Measurements from ENCODE around the gene FHIP1B.

FHIP1B gene

GRCh38 chr11:6216501-6216900, 17.9 kb downstream of the FHIP1B start:
- Histone ChIP-seq H3K27me3 (ENCODE audit: insufficient read depth, low read length) (no peaks in the 10 kb centered on the region), H3K27ac (ENCODE audit: low read length) (no peak overlapping the region), H3K4me3 (ENCODE audit: low read length) (no peak overlapping the region), H3K9ac (ENCODE audit: low read depth, low read length) (no peak overlapping the region), H3K4me1 (ENCODE audit: insufficient read depth, low read length) (no peaks in the 10 kb centered on the region), H3K36me3 (ENCODE audit: insufficient read depth, low read depth, low read length) (peaks cover 92% of the 10 kb centered on the region), H3K9me3 (ENCODE audit: insufficient read depth, low read depth, low read length) (no peaks in the 10 kb centered on the region)

DNA sequence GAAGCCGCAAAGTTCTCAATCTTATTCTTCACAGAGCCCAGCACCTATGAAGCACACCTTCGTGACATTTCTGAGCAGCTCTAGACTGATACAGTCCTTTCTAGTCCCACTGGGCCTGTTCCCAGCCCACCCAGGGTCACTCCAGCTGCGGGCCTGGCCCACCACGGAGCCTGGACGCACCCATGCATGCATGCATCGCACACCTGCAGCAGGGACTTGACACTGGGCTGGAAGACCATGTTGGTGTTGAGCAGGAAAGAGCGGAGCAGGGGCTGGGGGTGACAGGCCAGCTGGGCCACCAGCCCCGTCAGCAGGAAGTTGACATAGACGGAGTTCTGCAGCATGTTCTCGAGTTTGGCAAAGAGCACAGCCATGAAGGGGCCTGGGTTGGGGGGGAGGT, 19.9 kb downstream of the FHIP1B start:
- no peaks in the 10 kb centered on the region for H3K27me3 ChIP-seq (ENCODE audit: insufficient read depth, low read length)
- H3K36me3 ChIP-seq (ENCODE audit: insufficient read depth, low read depth, low read length) = peaks cover 92% of the 10 kb centered on the region
- no peak overlapping the region for H3K4me3 ChIP-seq (ENCODE audit: low read length)
- no peak overlapping the region for H3K9ac ChIP-seq (ENCODE audit: low read depth, low read length)
- no peak overlapping the region for H3K27ac ChIP-seq (ENCODE audit: low read length)
- H3K4me1 ChIP-seq (ENCODE audit: insufficient read depth, low read length) = no peaks in the 10 kb centered on the region
- no peaks in the 10 kb centered on the region for H3K9me3 ChIP-seq (ENCODE audit: insufficient read depth, low read depth, low read length)

- H3K9ac ChIP-seq (ENCODE audit: low read depth, low read length) = no peak overlapping the region
- peaks cover 69% of the 10 kb centered on the region for H3K36me3 ChIP-seq (ENCODE audit: insufficient read depth, low read depth, low read length)
- H3K4me1 ChIP-seq (ENCODE audit: insufficient read depth, low read length) = no peaks in the 10 kb centered on the region
- H3K27me3 ChIP-seq (ENCODE audit: insufficient read depth, low read length) = no peaks in the 10 kb centered on the region
- no peak overlapping the region for H3K4me3 ChIP-seq (ENCODE audit: low read length)
- H3K27ac ChIP-seq (ENCODE audit: low read length) = no peak overlapping the region
- H3K9me3 ChIP-seq (ENCODE audit: insufficient read depth, low read depth, low read length) = no peaks in the 10 kb centered on the region
Measured at GRCh38 chr11:6210274-6210955, 24.0 kb downstream of the FHIP1B start.

- Histone ChIP-seq H3K9ac (ENCODE audit: low read depth, low read length) (no peak overlapping the region), H3K36me3 (ENCODE audit: insufficient read depth, low read depth, low read length) (peaks cover 66% of the 10 kb centered on the region), H3K4me1 (ENCODE audit: insufficient read depth, low read length) (no peaks in the 10 kb centered on the region), H3K27ac (ENCODE audit: low read length) (no peak overlapping the region), H3K27me3 (ENCODE audit: insufficient read depth, low read length) (no peaks in the 10 kb centered on the region), H3K9me3 (ENCODE audit: insufficient read depth, low read depth, low read length) (no peaks in the 10 kb centered on the region), H3K4me3 (ENCODE audit: low read length) (no peak overlapping the region)
Measured at GRCh38 chr11:6209801-6210200, 24.6 kb downstream of the FHIP1B start.

GRCh38 chr11:6206456-6207180, 27.8 kb downstream of the FHIP1B start:
- H3K4me1 ChIP-seq (ENCODE audit: insufficient read depth, low read length) = no peaks in the 10 kb centered on the region
- H3K4me3 ChIP-seq (ENCODE audit: low read length) = no peak overlapping the region
- H3K9me3 ChIP-seq (ENCODE audit: insufficient read depth, low read depth, low read length) = no peaks in the 10 kb centered on the region
- no peak overlapping the region for H3K27ac ChIP-seq (ENCODE audit: low read length)
- no peak overlapping the region for H3K9ac ChIP-seq (ENCODE audit: low read depth, low read length)
- peaks cover 42% of the 10 kb centered on the region for H3K36me3 ChIP-seq (ENCODE audit: insufficient read depth, low read depth, low read length)
- no peaks in the 10 kb centered on the region for H3K27me3 ChIP-seq (ENCODE audit: insufficient read depth, low read length)

- H3K9me3 ChIP-seq (ENCODE audit: insufficient read depth, low read depth, low read length) = no peaks in the 10 kb centered on the region
- H3K27me3 ChIP-seq (ENCODE audit: insufficient read depth, low read length) = no peaks in the 10 kb centered on the region
- H3K27ac ChIP-seq (ENCODE audit: low read length) = no peak within 1 kb of the TSS
- peaks cover 30% of the 10 kb centered on the region for H3K36me3 ChIP-seq (ENCODE audit: insufficient read depth, low read depth, low read length)
- H3K4me3 ChIP-seq (ENCODE audit: low read length) = no peak within 1 kb of the TSS
- no peak within 1 kb of the TSS for H3K9ac ChIP-seq (ENCODE audit: low read depth, low read length)
- peaks cover 7% of the 10 kb centered on the region for H3K4me1 ChIP-seq (ENCODE audit: insufficient read depth, low read length)
Measured at GRCh38 chr11:6205366-6205765, 29.1 kb downstream of the FHIP1B start, which contains the start of gene C11orf42. C11orf42 (plus strand) TSS chr11:6205557; CDS start chr11:6205616, 59 bp downstream.

DNA sequence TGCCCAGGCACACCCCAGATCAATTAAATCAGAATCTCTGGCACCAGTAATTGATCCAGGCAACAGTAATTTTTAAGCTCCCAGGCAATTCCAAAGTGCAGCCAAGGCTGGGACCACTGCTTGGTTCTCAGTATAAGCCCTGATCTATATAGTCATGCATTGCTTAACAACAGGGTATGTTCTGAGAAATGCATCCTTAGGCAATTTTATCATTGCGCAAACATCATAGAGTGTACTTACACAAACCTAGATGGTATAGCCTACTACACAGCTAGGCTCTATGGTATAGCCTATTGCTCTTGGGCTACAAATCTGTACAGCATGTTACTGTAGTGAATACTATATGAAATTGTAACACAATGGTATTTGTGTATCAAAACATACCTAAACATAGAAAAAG, 29.7 kb downstream of the FHIP1B start:
- Histone ChIP-seq H3K27ac (ENCODE audit: low read length) (no peak overlapping the region), H3K9ac (ENCODE audit: low read depth, low read length) (no peak overlapping the region)

GRCh38 chr11:6203327-6203726, 31.1 kb downstream of the FHIP1B start:
- peaks cover 19% of the 10 kb centered on the region for H3K36me3 ChIP-seq (ENCODE audit: insufficient read depth, low read depth, low read length)
- H3K4me1 ChIP-seq (ENCODE audit: insufficient read depth, low read length) = peaks cover 7% of the 10 kb centered on the region
- H3K27ac ChIP-seq (ENCODE audit: low read length) = no peak overlapping the region
- H3K4me3 ChIP-seq (ENCODE audit: low read length) = no peak overlapping the region
- no peaks in the 10 kb centered on the region for H3K9me3 ChIP-seq (ENCODE audit: insufficient read depth, low read depth, low read length)
- no peaks in the 10 kb centered on the region for H3K27me3 ChIP-seq (ENCODE audit: insufficient read depth, low read length)
- H3K9ac ChIP-seq (ENCODE audit: low read depth, low read length) = no peak overlapping the region

More for the DNA sequence above, 29.7 kb downstream of the FHIP1B start:
- no peaks in the 10 kb centered on the region for H3K27me3 ChIP-seq (ENCODE audit: insufficient read depth, low read length)
- peaks cover 24% of the 10 kb centered on the region for H3K36me3 ChIP-seq (ENCODE audit: insufficient read depth, low read depth, low read length)
- peaks cover 7% of the 10 kb centered on the region for H3K4me1 ChIP-seq (ENCODE audit: insufficient read depth, low read length)
- H3K9me3 ChIP-seq (ENCODE audit: insufficient read depth, low read depth, low read length) = no peaks in the 10 kb centered on the region
- H3K4me3 ChIP-seq (ENCODE audit: low read length) = no peak overlapping the region

- H3K4me1 ChIP-seq (ENCODE audit: insufficient read depth, low read length) = peaks cover 7% of the 10 kb centered on the region
- H3K36me3 ChIP-seq (ENCODE audit: insufficient read depth, low read depth, low read length) = peaks cover 19% of the 10 kb centered on the region
- no peak overlapping the region for H3K9ac ChIP-seq (ENCODE audit: low read depth, low read length)
- no peaks in the 10 kb centered on the region for H3K9me3 ChIP-seq (ENCODE audit: insufficient read depth, low read depth, low read length)
- H3K27me3 ChIP-seq (ENCODE audit: insufficient read depth, low read length) = no peaks in the 10 kb centered on the region
- no peak overlapping the region for H3K27ac ChIP-seq (ENCODE audit: low read length)
- H3K4me3 ChIP-seq (ENCODE audit: low read length) = no peak overlapping the region
Measured at GRCh38 chr11:6202041-6202440, 32.4 kb downstream of the FHIP1B start.

DNA sequence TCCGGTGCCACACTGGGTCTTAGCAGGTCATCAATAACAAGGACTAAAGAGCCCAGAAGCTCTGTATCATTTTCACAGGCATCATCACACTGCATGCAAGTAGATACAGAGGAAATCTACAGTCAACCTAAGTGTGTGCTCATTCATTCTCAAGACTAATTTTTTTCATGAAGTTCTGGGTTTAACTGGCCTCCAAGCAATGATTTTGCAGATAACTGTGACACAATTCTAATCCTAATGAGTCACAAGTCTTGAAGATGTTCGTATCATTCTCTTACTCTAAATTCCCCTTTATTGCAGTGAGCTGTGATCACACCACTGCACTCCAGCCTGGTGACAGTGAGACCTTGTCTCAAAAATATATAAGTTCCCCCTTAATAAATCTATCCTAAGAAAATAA, 33.0 kb downstream of the FHIP1B start:
- Histone ChIP-seq H3K36me3 (ENCODE audit: insufficient read depth, low read depth, low read length) (peaks cover 14% of the 10 kb centered on the region), H3K27ac (ENCODE audit: low read length) (no peak overlapping the region), H3K4me3 (ENCODE audit: low read length) (no peak overlapping the region), H3K4me1 (ENCODE audit: insufficient read depth, low read length) (peaks cover 7% of the 10 kb centered on the region), H3K9ac (ENCODE audit: low read depth, low read length) (no peak overlapping the region), H3K27me3 (ENCODE audit: insufficient read depth, low read length) (no peaks in the 10 kb centered on the region), H3K9me3 (ENCODE audit: insufficient read depth, low read depth, low read length) (no peaks in the 10 kb centered on the region)

GRCh38 chr11:6200975-6201374, 33.5 kb downstream of the FHIP1B start:
- Histone ChIP-seq H3K27me3 (ENCODE audit: insufficient read depth, low read length) (no peaks in the 10 kb centered on the region), H3K9me3 (ENCODE audit: insufficient read depth, low read depth, low read length) (no peaks in the 10 kb centered on the region), H3K9ac (ENCODE audit: low read depth, low read length) (no peak overlapping the region), H3K27ac (ENCODE audit: low read length) (no peak overlapping the region), H3K4me3 (ENCODE audit: low read length) (no peak overlapping the region), H3K36me3 (ENCODE audit: insufficient read depth, low read depth, low read length) (peaks cover 9% of the 10 kb centered on the region), H3K4me1 (ENCODE audit: insufficient read depth, low read length) (peaks cover 7% of the 10 kb centered on the region)

DNA sequence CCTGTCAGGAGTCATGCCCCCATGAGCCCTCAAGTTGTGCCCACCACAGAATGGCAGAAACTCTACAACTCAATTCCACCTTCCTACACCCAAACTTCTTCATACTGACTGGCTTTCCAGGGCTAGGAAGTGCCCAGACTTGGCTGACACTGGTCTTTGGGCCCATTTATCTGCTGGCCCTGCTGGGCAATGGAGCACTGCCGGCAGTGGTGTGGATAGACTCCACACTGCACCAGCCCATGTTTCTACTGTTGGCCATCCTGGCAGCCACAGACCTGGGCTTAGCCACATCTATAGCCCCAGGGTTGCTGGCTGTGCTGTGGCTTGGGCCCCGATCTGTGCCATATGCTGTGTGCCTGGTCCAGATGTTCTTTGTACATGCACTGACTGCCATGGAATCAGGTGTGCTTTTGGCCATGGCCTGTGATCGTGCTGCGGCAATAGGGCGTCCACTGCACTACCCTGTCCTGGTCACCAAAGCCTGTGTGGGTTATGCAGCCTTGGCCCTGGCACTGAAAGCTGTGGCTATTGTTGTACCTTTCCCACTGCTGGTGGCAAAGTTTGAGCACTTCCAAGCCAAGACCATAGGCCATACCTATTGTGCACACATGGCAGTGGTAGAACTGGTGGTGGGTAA, 35.1 kb downstream of the FHIP1B start, which contains the start of gene OR52W1:
OR52W1 (plus strand) TSS at position 51 of the 637 bp plus-strand sequence; CDS start at position 51, 0 bp downstream.
- H3K4me1 ChIP-seq (ENCODE audit: insufficient read depth, low read length) = peaks cover 7% of the 10 kb centered on the region
- H3K9me3 ChIP-seq (ENCODE audit: insufficient read depth, low read depth, low read length) = no peaks in the 10 kb centered on the region
- no peaks in the 10 kb centered on the region for H3K36me3 ChIP-seq (ENCODE audit: insufficient read depth, low read depth, low read length)
- no peak within 1 kb of the TSS for H3K27ac ChIP-seq (ENCODE audit: low read length)
- H3K4me3 ChIP-seq (ENCODE audit: low read length) = no peak within 1 kb of the TSS
- no peak within 1 kb of the TSS for H3K9ac ChIP-seq (ENCODE audit: low read depth, low read length)
- H3K27me3 ChIP-seq (ENCODE audit: insufficient read depth, low read length) = no peaks in the 10 kb centered on the region
